Thyroid gland (tissue), 4 donors: ENCODE measurements around the gene ARHGAP11B.
"Not testable (repeated sequence)": the region's sequence is repeated elsewhere in the genome, so short reads cannot be mapped to it uniquely, and the experiment has no call there.

Experiments
- POLR2A ChIP-seq, 2 donors: fragments of 450-650 bp; IDR thresholded peaks; one replicate each; pipeline ENCODE4 v1.6.1; 2017; ENCODE audit warnings: antibody characterized with exemption in 2 of 2, mild to moderate bottlenecking in 2 of 2, moderate library complexity in 1 of 2
- TF ChIP-seq, protein P1 (sequence below), 6 experiments: fragments of 200-600 bp in 3 of 6; fragments of 450-650 bp in 3 of 6; sonication (generic) in 3 of 6; IDR thresholded peaks; one replicate each; pipeline ENCODE4 v1.5.1; 2016 to 2019; ENCODE audit warnings: antibody characterized with exemption in 6 of 6, mild to moderate bottlenecking in 2 of 6, inconsistent platforms in 1 of 6, moderate library complexity in 1 of 6

DNA sequence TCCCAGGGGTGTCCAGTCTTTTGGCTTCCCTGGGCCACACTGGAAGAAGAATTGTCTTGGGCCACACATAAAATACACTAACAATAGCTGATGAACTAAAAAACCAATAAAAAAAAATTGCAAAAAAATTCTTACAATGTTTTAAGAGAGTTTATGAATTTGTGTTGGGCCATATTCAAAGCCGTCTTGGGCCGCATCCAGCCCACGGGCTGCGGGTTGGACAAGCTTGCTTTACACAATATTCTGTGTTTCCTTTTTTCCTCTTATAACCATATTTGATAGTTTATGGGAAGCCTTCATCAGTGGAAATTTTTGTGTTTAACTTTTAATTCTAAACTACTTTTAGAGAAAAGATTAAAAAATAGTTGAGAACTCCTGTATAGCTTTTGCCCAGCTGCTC is 45.2 kb upstream of the ARHGAP11B start:
- TF ChIP-seq, protein P1, sequence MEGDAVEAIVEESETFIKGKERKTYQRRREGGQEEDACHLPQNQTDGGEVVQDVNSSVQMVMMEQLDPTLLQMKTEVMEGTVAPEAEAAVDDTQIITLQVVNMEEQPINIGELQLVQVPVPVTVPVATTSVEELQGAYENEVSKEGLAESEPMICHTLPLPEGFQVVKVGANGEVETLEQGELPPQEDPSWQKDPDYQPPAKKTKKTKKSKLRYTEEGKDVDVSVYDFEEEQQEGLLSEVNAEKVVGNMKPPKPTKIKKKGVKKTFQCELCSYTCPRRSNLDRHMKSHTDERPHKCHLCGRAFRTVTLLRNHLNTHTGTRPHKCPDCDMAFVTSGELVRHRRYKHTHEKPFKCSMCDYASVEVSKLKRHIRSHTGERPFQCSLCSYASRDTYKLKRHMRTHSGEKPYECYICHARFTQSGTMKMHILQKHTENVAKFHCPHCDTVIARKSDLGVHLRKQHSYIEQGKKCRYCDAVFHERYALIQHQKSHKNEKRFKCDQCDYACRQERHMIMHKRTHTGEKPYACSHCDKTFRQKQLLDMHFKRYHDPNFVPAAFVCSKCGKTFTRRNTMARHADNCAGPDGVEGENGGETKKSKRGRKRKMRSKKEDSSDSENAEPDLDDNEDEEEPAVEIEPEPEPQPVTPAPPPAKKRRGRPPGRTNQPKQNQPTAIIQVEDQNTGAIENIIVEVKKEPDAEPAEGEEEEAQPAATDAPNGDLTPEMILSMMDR (IDR thresholded peaks at IDR 0.05) = not testable (repeated sequence)
- TF ChIP-seq POLR2A (IDR thresholded peaks at IDR 0.05) = not testable (repeated sequence)
